ENCODE measurements around the gene ETNK1. TPM values are rescaled to one million over a fixed set of nuclear protein-coding genes. Genes with fewer than 3 reads are reported as not detected.

Gene ETNK1
- polyA plus RNA-seq, 3 donors, result 13.7 to 17.3 (median 16.5) TPM

GRCh38 chr12:22634883-22635282 is 9.9 kb downstream of the ETNK1 start:
- Histone ChIP-seq H3K36me3 (replicated peaks in 1 of 2; ENCODE audit: control insufficient read depth in 1 of 2, insufficient read depth in 2 of 2, low read length in 2 of 2) (peaks cover 9 to 35% of the 10 kb centered on the region in 2 donors), H4K20me1 (ENCODE audit: insufficient read depth, low read length) (peaks cover 68% of the 10 kb centered on the region), H2AFZ (ENCODE audit: insufficient read depth, low read depth, low read length, poor library complexity, severe bottlenecking) (no peak overlapping the region), H3K27me3 (ENCODE audit: control insufficient read depth in 2 of 2, insufficient read depth in 2 of 2, low read length in 2 of 2) (no peaks in the 10 kb centered on the region), H3K27ac (ENCODE audit: low read depth in 1 of 2, low read length in 2 of 2) (no peak overlapping the region), H3K4me1 (ENCODE audit: control insufficient read depth in 1 of 2, insufficient read depth in 2 of 2, low read length in 2 of 2) (no peaks in the 10 kb centered on the region), H3K4me3 (replicated peaks in 1 of 3; ENCODE audit: low read depth in 2 of 3, low read length in 3 of 3) (no peak overlapping the region), H3K4me2 (replicated peaks; ENCODE audit: extremely low read depth, low read length, poor library complexity, severe bottlenecking) (no peak overlapping the region), H3K9me3 (replicated peaks in 1 of 2; ENCODE audit: control insufficient read depth in 1 of 2, insufficient read depth in 1 of 2, low read length in 2 of 2) (no peaks in the 10 kb centered on the region), H3K9ac (ENCODE audit: insufficient read depth, low read length, poor library complexity, severe bottlenecking) (no peak overlapping the region), H3K79me2 (ENCODE audit: insufficient read depth, low read length) (peaks cover 97% of the 10 kb centered on the region)
- 100% methylated on average over 1 of the region's 3 CpGs for WGBS (ENCODE audit: insufficient coverage)
- no peak for DNase-seq
- H3K27ac Mint-ChIP-seq, result peak overlapping the region in 1 of 7 donors; percentile 58
- no peak overlapping the region for H3K4me3 Mint-ChIP-seq
- H3K36me3 Mint-ChIP-seq, result peaks cover 28 to 45% of the 10 kb centered on the region in 2 donors
- no peaks in the 10 kb centered on the region for H3K9me3 Mint-ChIP-seq
- intact Hi-C loops (cut with micrococcal nuclease), result no loop called here
- peaks cover 0 to 1% (median 0%) of the 10 kb centered on the region in 3 donors for H3K27me3 Mint-ChIP-seq (ENCODE audit: low read depth in 3 of 3)
- TF ChIP-seq, protein P1, sequence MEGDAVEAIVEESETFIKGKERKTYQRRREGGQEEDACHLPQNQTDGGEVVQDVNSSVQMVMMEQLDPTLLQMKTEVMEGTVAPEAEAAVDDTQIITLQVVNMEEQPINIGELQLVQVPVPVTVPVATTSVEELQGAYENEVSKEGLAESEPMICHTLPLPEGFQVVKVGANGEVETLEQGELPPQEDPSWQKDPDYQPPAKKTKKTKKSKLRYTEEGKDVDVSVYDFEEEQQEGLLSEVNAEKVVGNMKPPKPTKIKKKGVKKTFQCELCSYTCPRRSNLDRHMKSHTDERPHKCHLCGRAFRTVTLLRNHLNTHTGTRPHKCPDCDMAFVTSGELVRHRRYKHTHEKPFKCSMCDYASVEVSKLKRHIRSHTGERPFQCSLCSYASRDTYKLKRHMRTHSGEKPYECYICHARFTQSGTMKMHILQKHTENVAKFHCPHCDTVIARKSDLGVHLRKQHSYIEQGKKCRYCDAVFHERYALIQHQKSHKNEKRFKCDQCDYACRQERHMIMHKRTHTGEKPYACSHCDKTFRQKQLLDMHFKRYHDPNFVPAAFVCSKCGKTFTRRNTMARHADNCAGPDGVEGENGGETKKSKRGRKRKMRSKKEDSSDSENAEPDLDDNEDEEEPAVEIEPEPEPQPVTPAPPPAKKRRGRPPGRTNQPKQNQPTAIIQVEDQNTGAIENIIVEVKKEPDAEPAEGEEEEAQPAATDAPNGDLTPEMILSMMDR (IDR thresholded peaks at IDR 0.05), result no peak
- H3K4me1 Mint-ChIP-seq, result peaks cover 9% of the 10 kb centered on the region

GRCh38 chr12:22635812-22636211 is 10.8 kb downstream of the ETNK1 start:
- Histone ChIP-seq H3K4me1 (ENCODE audit: control insufficient read depth in 1 of 2, insufficient read depth in 2 of 2, low read length in 2 of 2) (no peaks in the 10 kb centered on the region), H3K36me3 (replicated peaks in 1 of 2; ENCODE audit: control insufficient read depth in 1 of 2, insufficient read depth in 2 of 2, low read length in 2 of 2) (peaks cover 9 to 35% of the 10 kb centered on the region in 2 donors), H3K79me2 (ENCODE audit: insufficient read depth, low read length) (peaks cover 95% of the 10 kb centered on the region), H2AFZ (ENCODE audit: insufficient read depth, low read depth, low read length, poor library complexity, severe bottlenecking) (no peak overlapping the region), H3K9me3 (replicated peaks in 1 of 2; ENCODE audit: control insufficient read depth in 1 of 2, insufficient read depth in 1 of 2, low read length in 2 of 2) (no peaks in the 10 kb centered on the region), H4K20me1 (ENCODE audit: insufficient read depth, low read length) (peaks cover 72% of the 10 kb centered on the region), H3K4me3 (replicated peaks in 1 of 3; ENCODE audit: low read depth in 2 of 3, low read length in 3 of 3) (no peak overlapping the region), H3K27me3 (ENCODE audit: control insufficient read depth in 2 of 2, insufficient read depth in 2 of 2, low read length in 2 of 2) (no peaks in the 10 kb centered on the region), H3K27ac (ENCODE audit: low read depth in 1 of 2, low read length in 2 of 2) (peak overlapping the region in 1 of 2 donors; percentile 45), H3K4me2 (replicated peaks; ENCODE audit: extremely low read depth, low read length, poor library complexity, severe bottlenecking) (no peak overlapping the region), H3K9ac (ENCODE audit: insufficient read depth, low read length, poor library complexity, severe bottlenecking) (no peak overlapping the region)
- Mint-ChIP-seq H3K27me3 (ENCODE audit: low read depth in 3 of 3) (no peaks in the 10 kb centered on the region), H3K4me1 (peaks cover 9% of the 10 kb centered on the region), H3K36me3 (peaks cover 24 to 42% of the 10 kb centered on the region in 2 donors), H3K9me3 (no peaks in the 10 kb centered on the region), H3K27ac (peak overlapping the region in 2 of 7 donors; percentile 25 to 41), H3K4me3 (no peak overlapping the region)
- no CpG with 5 or more reads among the region's 1 CpG for WGBS (ENCODE audit: insufficient coverage)
- intact Hi-C loops (cut with micrococcal nuclease), result no loop called here
- TF ChIP-seq, protein P1 (IDR thresholded peaks at IDR 0.05), result no peak
- no peak for DNase-seq

Measured in CD14-positive monocyte (primary cell).